ENCODE measurements around the gene GALNT16.
"Not testable (repeated sequence)": the region's sequence is repeated elsewhere in the genome, so short reads cannot be mapped to it uniquely, and the experiment has no call there.

The GALNT16 gene

GRCh38 chr14:69287098-69288010 lies 27.4 kb downstream of the GALNT16 start:
- DNase-seq, result no peak

GRCh38 chr14:69288011-69288771 lies 28.2 kb downstream of the GALNT16 start:
- DNase-seq, result no peak

- no peak for DNase-seq
Observed at GRCh38 chr14:69288956-69289705, 29.2 kb downstream of the GALNT16 start.

GRCh38 chr14:69289811-69290520 lies 30.0 kb downstream of the GALNT16 start:
- DNase-seq, result no peak

- DNase-seq, result not testable (repeated sequence)
Observed at GRCh38 chr14:69290881-69291280, 30.9 kb downstream of the GALNT16 start.

GRCh38 chr14:69291396-69291795 lies 31.4 kb downstream of the GALNT16 start:
- no peak for DNase-seq

- no peak for DNase-seq
Observed at GRCh38 chr14:69291891-69292561, 32.1 kb downstream of the GALNT16 start.

GRCh38 chr14:69298131-69299071 lies 38.4 kb downstream of the GALNT16 start:
- no peak for DNase-seq

- no peak for DNase-seq
Observed at GRCh38 chr14:69299286-69300035, 39.5 kb downstream of the GALNT16 start.

GRCh38 chr14:69300601-69301221 lies 40.8 kb downstream of the GALNT16 start:
- DNase-seq, result no peak

GRCh38 chr14:69303086-69303485 lies 43.1 kb downstream of the GALNT16 start:
- DNase-seq, result no peak

- DNase-seq, result no peak
Observed at GRCh38 chr14:69312608-69313007, 52.6 kb downstream of the GALNT16 start.

- no peak for DNase-seq
Observed at GRCh38 chr14:69313176-69313575, 53.2 kb downstream of the GALNT16 start.

GRCh38 chr14:69314327-69314726 lies 54.4 kb downstream of the GALNT16 start:
- no peak for DNase-seq

- no peak for DNase-seq
Observed at GRCh38 chr14:69315301-69315700, 55.3 kb downstream of the GALNT16 start.

GRCh38 chr14:69316449-69317101 lies 56.6 kb downstream of the GALNT16 start:
- no peak for DNase-seq

- DNase-seq, result no peak
Observed at GRCh38 chr14:69317102-69317755, 57.3 kb downstream of the GALNT16 start.

GRCh38 chr14:69317780-69318179 lies 57.8 kb downstream of the GALNT16 start:
- DNase-seq, result no peak

All from stimulated activated naive CD4-positive, alpha-beta T cell (primary cell).